Mesenchymal stem cell (in vitro differentiated cells and primary cell): ENCODE data around the gene TTC21A.

Experiments
- DNase-seq: peaks from one replicate; pipeline ENCODE4 v3.0.0-alpha.2; 2013
- H2AFZ ChIP-seq: one replicate; pipeline ENCODE4 v1.6.1; 2013; ENCODE audit warnings: low read depth, mild to moderate bottlenecking, control low read depth, inconsistent platforms, low read length, moderate library complexity
- H2AK5ac ChIP-seq: 2 replicates; pipeline ENCODE4 v1.6.1; 2013; ENCODE audit warnings: low read length, moderate library complexity, mild to moderate bottlenecking, inconsistent platforms; ENCODE audit not compliant: severe bottlenecking
- H2BK120ac ChIP-seq: one replicate; pipeline ENCODE4 v1.6.1; 2013; ENCODE audit warnings: low read depth, mild to moderate bottlenecking, inconsistent platforms, low read length, moderate library complexity
- H2BK12ac ChIP-seq, 2 experiments: one replicate each; pipeline ENCODE4 v1.6.1; 2013; ENCODE audit warnings: inconsistent platforms in 2 of 2, low read length in 2 of 2, mild to moderate bottlenecking in 2 of 2, moderate library complexity in 2 of 2, control low read depth in 1 of 2
- H2BK15ac ChIP-seq: one replicate; pipeline ENCODE4 v1.6.1; 2013; ENCODE audit warnings: mild to moderate bottlenecking, low read depth, inconsistent platforms; ENCODE audit not compliant: poor library complexity, severe bottlenecking
- H2BK5ac ChIP-seq: 2 replicates; pipeline ENCODE4 v1.6.1; 2013; ENCODE audit warnings: low read depth, mild to moderate bottlenecking, low read length, control low read depth, inconsistent platforms; ENCODE audit not compliant: poor library complexity, severe bottlenecking
- H3K14ac ChIP-seq, 2 experiments: one replicate each; pipeline ENCODE4 v1.6.1; 2013; ENCODE audit warnings: inconsistent platforms in 2 of 2, low read length in 2 of 2, control low read depth in 1 of 2, mild to moderate bottlenecking in 1 of 2, moderate library complexity in 1 of 2
- H3K18ac ChIP-seq, 2 experiments: one replicate each; pipeline ENCODE4 v1.6.1; 2013; ENCODE audit warnings: inconsistent platforms in 2 of 2, low read length in 2 of 2, control low read depth in 1 of 2, low read depth in 1 of 2, mild to moderate bottlenecking in 1 of 2
- H3K23ac ChIP-seq, 2 experiments: one replicate each; pipeline ENCODE4 v1.6.1; 2013; ENCODE audit warnings: inconsistent platforms in 2 of 2, low read length in 2 of 2, mild to moderate bottlenecking in 2 of 2, moderate library complexity in 2 of 2, control low read depth in 1 of 2
- H3K27ac ChIP-seq: 2 replicates; pipeline ENCODE4 v1.5.1; 2013; ENCODE audit warnings: mild to moderate bottlenecking, moderate library complexity, low read length, control low read depth, inconsistent platforms; ENCODE audit not compliant: poor library complexity, severe bottlenecking
- H3K27me3 ChIP-seq, 2 experiments: 2 replicates each; pipeline versions ENCODE4 v1.6.1 to v1.7.0; 2013; ENCODE audit warnings: low read length in 2 of 2, mild to moderate bottlenecking in 2 of 2, moderate library complexity in 2 of 2, control low read depth in 1 of 2, inconsistent platforms in 1 of 2; ENCODE audit not compliant: control insufficient read depth in 1 of 2, insufficient read depth in 1 of 2
- H3K36me3 ChIP-seq, 2 experiments: 2 replicates each; pipeline versions ENCODE4 v1.6.1 to v1.7.0; 2013; ENCODE audit warnings: low read length in 2 of 2, control low read depth in 1 of 2, inconsistent platforms in 1 of 2, low read depth in 1 of 2, mild to moderate bottlenecking in 1 of 2; ENCODE audit not compliant: insufficient read depth in 2 of 2, control insufficient read depth in 1 of 2
- H3K4ac ChIP-seq, 2 experiments: one replicate each; pipeline ENCODE4 v1.6.1; 2013; ENCODE audit warnings: inconsistent platforms in 2 of 2, low read length in 2 of 2, mild to moderate bottlenecking in 2 of 2, moderate library complexity in 2 of 2, control low read depth in 1 of 2, low read depth in 1 of 2
- H3K4me1 ChIP-seq: 2 replicates; pipeline ENCODE4 v1.6.1; 2013; ENCODE audit warnings: low read depth, low read length, control low read depth; ENCODE audit not compliant: control insufficient read depth, insufficient read depth
- H3K4me2 ChIP-seq: 2 replicates; pipeline ENCODE4 v1.6.1; 2013; ENCODE audit warnings: low read length, mild to moderate bottlenecking, inconsistent platforms; ENCODE audit not compliant: poor library complexity, severe bottlenecking
- H3K4me3 ChIP-seq, 2 experiments: 2 replicates each; pipeline versions ENCODE4 v1.5.1 to v1.7.0; 2013; ENCODE audit warnings: low read length in 2 of 2, mild to moderate bottlenecking in 2 of 2, control low read depth in 1 of 2, low read depth in 1 of 2; ENCODE audit not compliant: insufficient read depth in 1 of 2
- H3K79me1 ChIP-seq: replicated peaks from 2 replicates; pipeline ENCODE4 v1.6.1; 2013; ENCODE audit warnings: mild to moderate bottlenecking, control low read depth, low read length, inconsistent platforms; ENCODE audit not compliant: poor library complexity, severe bottlenecking
- H3K9ac ChIP-seq: 2 replicates; pipeline ENCODE4 v1.7.0; 2013; ENCODE audit warnings: mild to moderate bottlenecking, low read length, moderate library complexity
- H3K9me3 ChIP-seq: 2 replicates; pipeline ENCODE4 v1.7.0; 2013; ENCODE audit warnings: mild to moderate bottlenecking, low read length; ENCODE audit not compliant: control insufficient read depth
- H4K8ac ChIP-seq: one replicate; pipeline ENCODE4 v1.6.1; 2013; ENCODE audit warnings: inconsistent platforms, mild to moderate bottlenecking, low read length, moderate library complexity
- H4K91ac ChIP-seq: one replicate; pipeline ENCODE4 v1.6.1; 2013; ENCODE audit warnings: mild to moderate bottlenecking, low read length, inconsistent platforms
- WGBS: methylation state at CpG from one replicate; pipeline ENCODE4 v1.1.7; 2013; ENCODE audit warnings: mixed read lengths; 5-methylcytosine and 5-hydroxymethylcytosine counted together

TTC21A gene

GRCh38 chr3:39184081-39184967 is 76.8 kb downstream of the TTC21A start:
- H3K4me1 ChIP-seq = peaks cover 7% of the 10 kb centered on the region
- H3K9ac ChIP-seq = no peak overlapping the region
- H3K18ac ChIP-seq = no peak overlapping the region
- H3K9me3 ChIP-seq = no peaks in the 10 kb centered on the region
- H2BK120ac ChIP-seq = no peak overlapping the region
- H3K36me3 ChIP-seq = no peaks in the 10 kb centered on the region
- DNase-seq = no peak
- H3K4me3 ChIP-seq = no peak overlapping the region
- H3K4ac ChIP-seq = peak overlapping the region in 1 of 2 experiments; percentile 49
- no peaks in the 10 kb centered on the region for H3K27me3 ChIP-seq
- no peak overlapping the region for H2BK15ac ChIP-seq
- no peak overlapping the region for H3K23ac ChIP-seq
- H4K8ac ChIP-seq = no peak overlapping the region
- whole genome bisulfite sequencing = 86% methylated on average over 12 of the region's 12 CpGs
- no peak overlapping the region for H2BK5ac ChIP-seq
- no peak overlapping the region for H4K91ac ChIP-seq
- peak overlapping the region in 1 of 2 experiments; percentile 28 for H3K14ac ChIP-seq
- H3K27ac ChIP-seq = no peak overlapping the region
- H3K4me2 ChIP-seq = no peak overlapping the region
- H3K79me1 ChIP-seq = no peaks in the 10 kb centered on the region
- no peak overlapping the region for H2AK5ac ChIP-seq
- H2AFZ ChIP-seq = no peak overlapping the region
- H2BK12ac ChIP-seq = peak overlapping the region in 1 of 2 experiments; percentile 19

DNA sequence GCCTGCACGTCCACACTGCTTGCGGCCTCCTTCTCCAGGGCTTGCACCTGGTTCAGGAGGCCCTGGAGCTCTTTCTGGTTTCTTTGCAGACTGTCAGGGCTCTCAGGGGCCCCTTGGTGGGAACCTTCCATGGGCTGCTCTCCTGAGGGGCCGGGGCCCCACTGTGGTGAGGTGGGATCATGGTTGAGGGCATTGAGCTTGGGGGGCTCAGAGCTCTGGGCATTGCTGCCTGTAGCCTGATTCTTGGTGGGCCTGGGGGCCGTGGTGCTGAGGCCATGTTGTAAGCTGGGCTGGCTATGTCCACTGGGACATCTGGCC is 77.4 kb downstream of the TTC21A start:
- no peak for DNase-seq
- Histone ChIP-seq H2BK12ac (no peak overlapping the region), H3K18ac (peak overlapping the region in 1 of 2 experiments; percentile 16), H3K14ac (no peak overlapping the region), H3K36me3 (no peaks in the 10 kb centered on the region), H3K4ac (no peak overlapping the region), H4K8ac (no peak overlapping the region), H3K4me2 (no peak overlapping the region), H2AK5ac (no peak overlapping the region), H2BK15ac (no peak overlapping the region), H3K4me3 (no peak overlapping the region), H3K9me3 (no peaks in the 10 kb centered on the region), H4K91ac (no peak overlapping the region), H3K9ac (no peak overlapping the region), H3K27ac (no peak overlapping the region), H2BK5ac (no peak overlapping the region), H3K27me3 (no peaks in the 10 kb centered on the region), H3K79me1 (no peaks in the 10 kb centered on the region), H3K23ac (no peak overlapping the region), H2BK120ac (no peak overlapping the region), H3K4me1 (peaks cover 7% of the 10 kb centered on the region), H2AFZ (no peak overlapping the region)
- WGBS = 85% methylated on average over 4 of the region's 4 CpGs

- H4K91ac ChIP-seq = no peak overlapping the region
Measured at GRCh38 chr3:39185326-39185958, 78.0 kb downstream of the TTC21A start.

DNA sequence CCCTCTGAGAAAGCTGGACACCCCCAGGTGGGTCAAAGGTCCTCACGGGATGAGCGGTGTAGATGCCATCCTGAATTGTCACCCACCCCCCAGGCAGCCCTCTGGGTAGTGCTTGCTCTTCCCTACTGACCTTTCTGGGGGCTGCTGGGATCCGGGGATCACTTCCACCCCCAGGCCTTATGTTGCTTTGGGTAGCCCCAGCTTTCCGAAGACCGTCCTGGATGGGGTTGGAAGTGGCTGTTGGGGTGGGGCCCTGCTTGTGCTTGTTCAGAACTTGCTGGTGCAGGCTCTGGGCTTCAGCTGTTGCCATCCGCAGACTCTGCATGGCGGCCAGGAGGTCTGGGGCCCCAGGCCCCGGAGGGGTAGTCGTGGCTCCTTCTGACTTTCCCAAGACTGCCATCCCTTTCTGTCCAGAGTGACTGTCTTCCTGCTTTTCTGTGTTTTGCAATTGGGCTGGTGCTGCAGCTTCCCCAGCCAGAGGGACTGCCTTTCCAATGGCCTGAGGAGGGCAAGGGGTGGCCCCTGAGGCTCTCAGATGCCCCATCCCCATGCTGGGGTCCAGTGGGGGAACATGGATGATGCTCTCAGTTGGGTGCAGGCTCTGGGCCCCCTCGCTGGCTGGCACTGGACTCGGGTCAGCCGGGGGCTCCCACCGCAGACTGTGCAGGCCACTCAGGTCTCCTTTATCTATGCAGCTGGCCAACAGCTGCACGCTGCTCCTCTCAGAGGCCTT is 78.6 kb downstream of the TTC21A start:
- Histone ChIP-seq H3K14ac (no peak overlapping the region), H3K4me2 (no peak overlapping the region), H3K4ac (no peak overlapping the region), H3K27me3 (no peaks in the 10 kb centered on the region), H4K91ac (no peak overlapping the region), H2AFZ (no peak overlapping the region), H4K8ac (no peak overlapping the region), H3K18ac (no peak overlapping the region), H3K9me3 (no peaks in the 10 kb centered on the region), H3K79me1 (no peaks in the 10 kb centered on the region), H3K36me3 (no peaks in the 10 kb centered on the region), H3K4me3 (no peak overlapping the region), H2BK12ac (no peak overlapping the region), H2BK15ac (no peak overlapping the region), H3K23ac (no peak overlapping the region), H3K27ac (no peak overlapping the region), H2BK120ac (no peak overlapping the region), H2AK5ac (no peak overlapping the region), H3K4me1 (peaks cover 5% of the 10 kb centered on the region), H2BK5ac (no peak overlapping the region), H3K9ac (no peak overlapping the region)
- no peak for DNase-seq
- 91% methylated on average over 14 of the region's 14 CpGs for WGBS

More at GRCh38 chr3:39185326-39185958, 78.0 kb downstream of the TTC21A start:
- Histone ChIP-seq H3K4ac (no peak overlapping the region), H2BK120ac (no peak overlapping the region), H3K14ac (no peak overlapping the region), H3K9me3 (no peaks in the 10 kb centered on the region), H2BK15ac (no peak overlapping the region), H3K23ac (no peak overlapping the region), H3K9ac (no peak overlapping the region), H2BK12ac (no peak overlapping the region), H3K4me1 (peaks cover 4% of the 10 kb centered on the region), H3K27ac (no peak overlapping the region), H3K79me1 (no peaks in the 10 kb centered on the region), H3K4me3 (no peak overlapping the region), H3K36me3 (no peaks in the 10 kb centered on the region), H3K18ac (peak overlapping the region in 1 of 2 experiments; percentile 16), H2BK5ac (no peak overlapping the region), H3K4me2 (no peak overlapping the region), H4K8ac (no peak overlapping the region), H2AFZ (no peak overlapping the region), H3K27me3 (no peaks in the 10 kb centered on the region), H2AK5ac (no peak overlapping the region)
- WGBS = 95% methylated on average over 9 of the region's 9 CpGs
- DNase-seq = no peak
